ENCODE data around the gene MAN2B2.

DNA sequence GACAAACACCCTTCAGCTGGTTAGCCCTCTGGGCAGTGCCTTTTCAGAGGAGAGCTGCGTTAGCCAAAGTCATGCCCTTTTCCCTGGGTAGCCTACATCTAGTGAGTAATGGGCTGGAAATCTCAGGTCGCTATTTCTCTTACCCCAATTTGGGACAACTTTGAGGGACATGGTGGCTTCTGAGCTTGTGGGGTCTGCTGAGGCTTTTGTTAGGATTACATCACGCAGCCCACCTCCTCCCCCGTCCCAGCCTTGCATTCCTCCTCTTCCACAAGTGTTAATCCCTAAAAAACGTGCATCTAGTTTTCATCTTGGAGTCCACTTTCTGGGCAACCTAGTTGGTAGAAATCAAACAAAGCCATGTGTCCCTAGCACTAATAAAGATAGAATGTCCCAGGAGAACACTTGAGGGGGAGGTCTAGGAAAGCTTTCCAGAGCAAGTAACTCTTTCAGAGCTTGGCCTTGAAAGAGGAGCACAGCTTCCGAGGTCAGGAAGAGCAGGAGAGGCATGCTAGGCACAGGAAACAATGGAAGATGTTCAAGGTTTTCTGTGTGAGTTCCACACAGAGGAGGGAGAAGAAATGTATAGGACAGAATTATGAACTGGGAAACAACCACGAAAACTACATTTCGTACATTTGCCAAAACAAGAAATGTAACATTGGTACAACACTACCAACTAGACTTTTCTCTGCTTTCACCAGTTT is 68.3 kb downstream of the MAN2B2 start:
- no peak for TF ChIP-seq POLR2A (IDR thresholded peaks at IDR 0.05)
- TF ChIP-seq, protein P1, sequence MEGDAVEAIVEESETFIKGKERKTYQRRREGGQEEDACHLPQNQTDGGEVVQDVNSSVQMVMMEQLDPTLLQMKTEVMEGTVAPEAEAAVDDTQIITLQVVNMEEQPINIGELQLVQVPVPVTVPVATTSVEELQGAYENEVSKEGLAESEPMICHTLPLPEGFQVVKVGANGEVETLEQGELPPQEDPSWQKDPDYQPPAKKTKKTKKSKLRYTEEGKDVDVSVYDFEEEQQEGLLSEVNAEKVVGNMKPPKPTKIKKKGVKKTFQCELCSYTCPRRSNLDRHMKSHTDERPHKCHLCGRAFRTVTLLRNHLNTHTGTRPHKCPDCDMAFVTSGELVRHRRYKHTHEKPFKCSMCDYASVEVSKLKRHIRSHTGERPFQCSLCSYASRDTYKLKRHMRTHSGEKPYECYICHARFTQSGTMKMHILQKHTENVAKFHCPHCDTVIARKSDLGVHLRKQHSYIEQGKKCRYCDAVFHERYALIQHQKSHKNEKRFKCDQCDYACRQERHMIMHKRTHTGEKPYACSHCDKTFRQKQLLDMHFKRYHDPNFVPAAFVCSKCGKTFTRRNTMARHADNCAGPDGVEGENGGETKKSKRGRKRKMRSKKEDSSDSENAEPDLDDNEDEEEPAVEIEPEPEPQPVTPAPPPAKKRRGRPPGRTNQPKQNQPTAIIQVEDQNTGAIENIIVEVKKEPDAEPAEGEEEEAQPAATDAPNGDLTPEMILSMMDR (IDR thresholded peaks at IDR 0.05): no peak
